Amygdala (tissue), 56 donors: Measurements from ENCODE around the gene GOLGA6L7.
A peak's percentile ranks its signal among the peaks of the same experiment; 100 is the strongest.
"Not testable (repeated sequence)": the region's sequence is repeated elsewhere in the genome, so short reads cannot be mapped to it uniquely, and the experiment has no call there.

Source experiments
- DNase-seq, 56 donors: peaks; one replicate each; lab custom pipeline; 2025; lab: John Stamatoyannopoulos, UW

The GOLGA6L7 gene

GRCh38 chr15:28885128-28885629, 36.7 kb upstream of the GOLGA6L7 start:
- no peak for DNase-seq

- DNase-seq: no peak
These were observed 35.9 kb upstream of the GOLGA6L7 start for GRCh38 chr15:28884151-28884940.

DNA sequence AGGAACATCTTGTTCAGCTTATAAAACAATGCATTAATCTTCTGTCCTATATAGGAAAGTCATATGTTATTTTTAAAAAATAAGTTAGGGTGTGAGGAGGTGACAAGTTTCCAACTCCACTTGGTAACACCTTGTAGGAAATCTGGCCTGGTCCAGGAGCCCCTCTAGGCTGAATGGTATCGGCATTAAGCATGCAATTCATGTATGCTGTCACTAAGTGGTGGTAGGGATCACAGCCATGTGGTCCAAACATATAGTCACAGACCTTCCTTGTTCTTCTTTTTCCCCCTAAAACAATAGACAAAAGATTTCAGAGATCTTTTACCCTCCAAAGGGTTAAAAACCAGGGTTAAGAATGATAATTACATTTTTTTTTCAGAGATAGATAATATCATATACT, 33.2 kb upstream of the GOLGA6L7 start:
- DNase-seq: no peak

DNA sequence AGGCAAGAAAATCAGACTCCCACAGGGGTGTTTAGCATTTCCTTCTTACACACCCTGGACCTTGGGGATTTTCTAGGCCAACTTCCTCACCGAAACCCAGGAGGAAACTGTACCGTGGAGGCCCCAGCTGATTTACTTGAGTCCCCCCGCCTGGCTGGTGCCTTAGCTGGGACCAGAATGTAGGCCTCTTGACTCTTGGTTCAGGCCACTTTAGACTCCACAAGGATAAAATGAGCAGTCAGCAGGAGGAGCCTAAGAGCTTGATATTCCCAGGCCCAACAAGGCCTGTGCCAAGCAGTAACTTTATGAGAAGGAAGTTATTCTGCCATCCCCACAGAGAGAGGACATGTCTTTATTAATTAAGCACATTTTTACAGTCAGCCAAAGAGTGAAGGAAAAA, 32.7 kb upstream of the GOLGA6L7 start:
- no peak for DNase-seq

- DNase-seq: no peak
These were observed 32.2 kb upstream of the GOLGA6L7 start for GRCh38 chr15:28880680-28881079.

DNA sequence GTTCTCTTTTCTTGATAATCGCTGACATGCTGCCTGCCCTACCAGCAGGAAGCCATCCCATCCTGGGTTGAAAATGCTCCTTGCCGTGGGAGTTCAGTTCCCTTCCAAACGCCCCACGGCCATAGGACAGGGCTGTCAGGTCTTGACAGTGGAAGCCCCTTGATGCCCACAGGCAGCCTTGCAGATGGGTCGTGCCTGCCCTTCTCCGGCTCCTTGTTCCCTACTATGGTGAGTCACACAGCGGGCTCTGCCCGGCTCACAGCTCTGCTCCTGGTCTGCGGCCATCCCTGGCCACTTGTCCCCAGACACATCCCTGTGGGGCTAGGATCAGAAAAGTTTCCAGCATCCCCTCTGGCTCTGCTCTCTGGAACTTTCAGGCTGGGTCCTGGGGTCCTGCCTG, 31.1 kb upstream of the GOLGA6L7 start:
- DNase-seq: no peak

DNA sequence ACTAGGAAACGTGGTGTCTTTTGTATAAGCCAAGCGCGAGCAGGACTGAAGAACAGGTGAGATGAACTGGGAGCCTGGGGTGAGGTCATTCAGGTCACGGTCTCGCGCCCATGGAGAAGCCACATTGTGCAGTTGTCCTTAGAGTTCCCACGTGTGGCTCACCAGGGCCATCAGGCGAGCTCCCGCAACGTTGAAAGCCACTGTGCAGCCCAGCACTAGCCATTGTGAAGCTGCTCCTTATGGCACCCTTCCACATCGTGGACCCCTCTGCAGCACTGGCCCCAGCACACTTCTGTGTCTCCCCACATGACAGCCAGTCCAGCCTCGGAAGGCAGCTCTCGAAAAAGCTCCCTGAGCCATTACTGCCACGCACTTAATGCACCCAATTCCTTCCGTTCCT, 29.8 kb upstream of the GOLGA6L7 start:
- no peak for DNase-seq

GRCh38 chr15:28876845-28877185, 28.4 kb upstream of the GOLGA6L7 start:
- no peak for DNase-seq

GRCh38 chr15:28876131-28876844, 27.8 kb upstream of the GOLGA6L7 start:
- DNase-seq: peak in 21 of 56 donors; percentile 12 to 75 (median 42)

GRCh38 chr15:28875461-28876000, 27.1 kb upstream of the GOLGA6L7 start:
- no peak for DNase-seq

DNA sequence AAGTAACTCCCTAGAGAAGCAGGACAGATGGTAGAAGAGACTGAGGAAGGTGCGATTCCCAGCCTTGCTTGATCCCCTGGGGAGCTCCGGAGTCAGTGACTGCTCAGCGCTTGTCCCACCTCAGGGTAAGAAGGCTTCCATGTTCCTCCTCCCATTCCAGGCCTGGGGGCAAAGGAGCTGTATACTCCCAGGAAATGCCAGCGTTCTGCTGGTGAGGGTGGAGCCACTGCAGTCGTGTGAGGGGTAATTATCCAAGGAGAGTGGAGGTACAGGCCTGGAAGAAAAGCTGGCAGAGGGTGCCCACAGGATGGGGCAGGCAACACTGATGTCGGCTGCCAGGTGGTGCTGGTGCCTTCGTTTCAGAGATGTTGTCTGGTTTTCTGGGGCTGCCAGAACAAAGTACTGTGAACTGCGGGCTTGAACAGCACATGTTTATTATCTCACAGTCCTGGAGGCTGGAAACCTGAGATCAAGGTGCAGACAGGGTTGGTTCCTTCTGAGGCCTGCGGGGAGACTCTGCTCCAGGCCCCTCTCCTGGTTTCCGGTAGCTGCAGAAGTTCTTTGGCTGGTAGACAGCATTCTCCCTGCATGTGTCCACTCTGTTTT, 25.2 kb upstream of the GOLGA6L7 start:
- peak in 3 of 56 donors; percentile 14 to 31 (median 22) for DNase-seq

DNA sequence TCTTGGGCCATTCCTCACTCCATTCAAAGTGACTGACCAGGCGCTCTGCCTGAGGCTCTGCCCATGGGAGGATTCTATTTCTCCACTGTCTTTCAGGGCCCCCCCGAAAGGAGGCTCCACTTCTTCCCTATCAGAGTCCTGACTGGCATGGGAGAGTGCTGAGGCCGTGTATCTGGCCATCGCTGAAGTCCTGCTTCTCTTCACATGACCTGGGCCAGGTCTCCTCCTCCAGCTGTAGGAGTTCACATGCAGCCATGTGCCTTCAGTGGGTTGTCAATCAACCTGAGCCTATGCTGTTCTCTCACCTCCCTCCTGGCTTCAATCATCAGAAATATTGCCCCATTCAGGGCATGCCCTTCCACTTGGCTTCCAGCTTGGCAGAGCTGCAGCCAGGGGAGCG, 24.6 kb upstream of the GOLGA6L7 start:
- no peak for DNase-seq

GRCh38 chr15:28871168-28871567, 22.7 kb upstream of the GOLGA6L7 start:
- DNase-seq: no peak

DNA sequence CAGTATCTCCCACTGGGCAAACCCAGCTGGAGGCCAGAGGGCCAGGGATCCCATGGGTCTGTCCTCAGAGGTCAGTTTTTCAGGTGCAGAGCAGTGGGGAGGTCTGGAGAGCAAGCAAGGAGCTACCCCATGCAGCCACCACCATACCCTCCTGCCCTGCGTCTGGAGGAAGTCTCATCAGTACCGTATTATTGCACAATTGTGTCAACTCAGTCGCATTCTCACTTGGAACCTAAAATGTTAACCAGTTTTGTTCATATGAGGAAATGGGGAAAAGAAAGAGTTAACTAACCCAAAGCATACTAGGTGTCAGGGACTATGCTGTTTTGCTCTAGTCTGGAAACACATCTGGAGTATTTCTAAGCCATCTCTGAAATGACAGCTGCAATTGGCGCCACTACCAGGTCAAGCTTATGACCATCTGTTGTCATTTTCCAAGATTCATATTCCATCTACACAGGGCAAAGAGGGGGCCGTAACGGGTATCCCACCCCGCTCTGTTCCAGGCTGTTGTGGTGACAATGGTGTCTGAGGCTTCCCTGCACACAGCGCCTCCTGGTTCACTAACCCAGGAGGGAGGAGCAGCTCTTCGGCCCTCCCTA, 20.4 kb upstream of the GOLGA6L7 start:
- DNase-seq: no peak

- not testable (repeated sequence) for DNase-seq
These were observed 13.3 kb upstream of the GOLGA6L7 start for GRCh38 chr15:28861589-28862293.

GRCh38 chr15:28861031-28861534, 12.6 kb upstream of the GOLGA6L7 start:
- peak in 6 of 56 donors; percentile 5 to 32 (median 10) for DNase-seq

DNA sequence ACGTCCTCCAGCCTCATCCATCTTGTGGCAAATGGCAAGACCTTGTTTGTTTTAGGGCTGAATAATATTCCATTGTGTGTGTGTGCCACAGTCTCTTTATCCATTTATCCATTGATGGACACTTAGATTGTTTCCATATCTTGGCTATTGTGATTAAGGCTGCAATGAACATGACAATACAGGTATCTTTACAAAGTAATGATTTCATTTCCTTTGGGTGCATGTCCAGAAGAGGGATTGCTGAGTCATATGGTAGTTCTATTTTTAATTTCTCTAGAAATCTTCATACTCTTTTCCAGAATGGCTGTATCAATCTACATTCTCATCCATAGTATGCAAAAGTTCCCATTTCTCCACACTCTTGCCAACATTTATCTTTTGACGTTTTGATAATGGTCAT, 6.1 kb upstream of the GOLGA6L7 start:
- not testable (repeated sequence) for DNase-seq

- DNase-seq: not testable (repeated sequence)
These were observed 5.2 kb upstream of the GOLGA6L7 start for GRCh38 chr15:28853654-28854053.

GRCh38 chr15:28849766-28850165, 1.3 kb upstream of the GOLGA6L7 start:
- DNase-seq: not testable (repeated sequence)

GRCh38 chr15:28849271-28849670, 827 bp upstream of the GOLGA6L7 start:
- not testable (repeated sequence) for DNase-seq
